Measurements from ENCODE around the gene BPIFB1. TPM values are rescaled to one million over a fixed set of nuclear protein-coding genes. Genes with fewer than 3 reads are reported as not detected.

BPIFB1 gene
- total RNA-seq, 4 donors from 2014 or later: not detected

DNA sequence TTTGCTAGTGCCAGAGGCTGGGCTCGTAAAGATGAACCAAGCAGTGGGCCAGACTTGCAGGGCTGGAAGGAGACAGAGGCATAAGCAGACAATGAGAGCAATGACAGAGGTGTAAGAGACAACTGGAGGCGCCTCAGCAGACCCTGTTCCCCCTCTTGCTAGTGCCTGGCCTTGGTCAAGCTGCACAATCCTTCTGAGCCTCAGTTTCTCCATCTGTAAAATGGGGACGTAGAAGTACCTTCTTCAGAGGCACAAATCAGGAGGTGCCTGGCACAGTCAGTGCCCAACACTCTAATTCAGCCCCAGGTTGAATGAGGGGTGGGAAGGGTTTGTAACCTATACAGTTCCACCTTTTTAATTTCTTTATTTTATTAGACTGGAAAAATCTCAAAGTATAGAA, 23.2 kb downstream of the BPIFB1 start:
- H3K27ac ChIP-seq (replicated peaks in 1 of 4): no peak overlapping the region
- TF ChIP-seq CTCF (IDR thresholded peaks at IDR 0.05) (no peak), POLR2AphosphoS5 (IDR thresholded peaks at IDR 0.05) (no peak)
- H3K27me3 ChIP-seq: peaks cover 0 to 16% (median 0%) of the 10 kb centered on the region in 4 donors
- H3K4me3 ChIP-seq: no peak overlapping the region
- intact Hi-C loops (cut with DNase I): no loop called here
- no peaks in the 10 kb centered on the region for H3K36me3 ChIP-seq
- no peak for DNase-seq (ENCODE audit: extremely low spot score)
- no peaks in the 10 kb centered on the region for H3K9me3 ChIP-seq
- no peaks in the 10 kb centered on the region for H3K4me1 ChIP-seq
- WGBS: 77% methylated on average over 3 of the region's 3 CpGs

DNA sequence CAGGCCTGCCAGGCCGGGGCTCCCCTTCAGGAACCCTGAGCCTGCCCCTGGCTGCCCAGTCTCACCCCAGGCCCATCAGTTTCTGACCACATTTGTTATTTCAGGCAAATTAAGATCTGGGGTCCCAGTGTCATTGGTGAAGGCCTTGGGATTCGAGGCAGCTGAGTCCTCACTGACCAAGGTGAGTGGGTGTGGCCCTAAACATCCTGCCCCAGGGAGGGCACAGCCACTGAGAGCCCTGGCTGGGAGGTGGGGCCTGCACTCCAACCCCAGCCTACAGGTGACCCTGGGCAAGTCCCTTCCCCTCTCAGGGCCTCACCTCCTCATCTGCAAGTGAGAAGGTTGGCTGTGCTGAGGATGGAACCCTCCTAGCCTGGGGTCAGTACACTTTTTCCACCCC, 23.8 kb downstream of the BPIFB1 start:
- Histone ChIP-seq H3K4me3 (no peak overlapping the region), H3K4me1 (no peaks in the 10 kb centered on the region), H3K9me3 (no peaks in the 10 kb centered on the region), H3K36me3 (no peaks in the 10 kb centered on the region), H3K27ac (replicated peaks in 1 of 4) (no peak overlapping the region), H3K27me3 (peaks cover 0 to 16% (median 0%) of the 10 kb centered on the region in 4 donors)
- no peak for DNase-seq (ENCODE audit: extremely low spot score)
- intact Hi-C loops (cut with DNase I): no loop called here
- WGBS: 48% methylated on average over 2 of the region's 2 CpGs
- TF ChIP-seq CTCF (IDR thresholded peaks at IDR 0.05) (no peak), POLR2AphosphoS5 (IDR thresholded peaks at IDR 0.05) (no peak), POLR2A (IDR thresholded peaks at IDR 0.05; ENCODE audit: low read depth) (no peak), EP300 (IDR thresholded peaks at IDR 0.05) (no peak)

GRCh38 chr20:33308668-33309067, 25.7 kb downstream of the BPIFB1 start:
- no peak for TF ChIP-seq POLR2AphosphoS5 (IDR thresholded peaks at IDR 0.05)
- TF ChIP-seq CTCF (IDR thresholded peaks at IDR 0.05): no peak
- no peaks in the 10 kb centered on the region for H3K9me3 ChIP-seq
- H3K27me3 ChIP-seq: peaks cover 0 to 7% (median 0%) of the 10 kb centered on the region in 4 donors
- no peak overlapping the region for H3K4me3 ChIP-seq
- H3K4me1 ChIP-seq: no peaks in the 10 kb centered on the region
- intact Hi-C loops (cut with DNase I): no loop called here
- no peak overlapping the region for H3K27ac ChIP-seq (replicated peaks in 1 of 4)
- no peaks in the 10 kb centered on the region for H3K36me3 ChIP-seq
- WGBS: 91% methylated on average over 2 of the region's 2 CpGs
- DNase-seq (ENCODE audit: extremely low spot score): no peak

- peaks cover 0 to 7% (median 0%) of the 10 kb centered on the region in 4 donors for H3K27me3 ChIP-seq
- intact Hi-C loops (cut with DNase I): no loop called here
- H3K4me1 ChIP-seq: no peaks in the 10 kb centered on the region
- H3K27ac ChIP-seq (replicated peaks in 1 of 4): no peak overlapping the region
- no peaks in the 10 kb centered on the region for H3K9me3 ChIP-seq
- no peak for DNase-seq (ENCODE audit: extremely low spot score)
- no peak overlapping the region for H3K4me3 ChIP-seq
- H3K36me3 ChIP-seq: no peaks in the 10 kb centered on the region
- WGBS: 36% methylated on average over 2 of the region's 2 CpGs
- TF ChIP-seq POLR2A (IDR thresholded peaks at IDR 0.05; ENCODE audit: low read depth) (no peak), EP300 (IDR thresholded peaks at IDR 0.05) (no peak), POLR2AphosphoS5 (IDR thresholded peaks at IDR 0.05) (no peak), CTCF (IDR thresholded peaks at IDR 0.05) (no peak)
Observed at GRCh38 chr20:33309631-33310030, 26.6 kb downstream of the BPIFB1 start.

DNA sequence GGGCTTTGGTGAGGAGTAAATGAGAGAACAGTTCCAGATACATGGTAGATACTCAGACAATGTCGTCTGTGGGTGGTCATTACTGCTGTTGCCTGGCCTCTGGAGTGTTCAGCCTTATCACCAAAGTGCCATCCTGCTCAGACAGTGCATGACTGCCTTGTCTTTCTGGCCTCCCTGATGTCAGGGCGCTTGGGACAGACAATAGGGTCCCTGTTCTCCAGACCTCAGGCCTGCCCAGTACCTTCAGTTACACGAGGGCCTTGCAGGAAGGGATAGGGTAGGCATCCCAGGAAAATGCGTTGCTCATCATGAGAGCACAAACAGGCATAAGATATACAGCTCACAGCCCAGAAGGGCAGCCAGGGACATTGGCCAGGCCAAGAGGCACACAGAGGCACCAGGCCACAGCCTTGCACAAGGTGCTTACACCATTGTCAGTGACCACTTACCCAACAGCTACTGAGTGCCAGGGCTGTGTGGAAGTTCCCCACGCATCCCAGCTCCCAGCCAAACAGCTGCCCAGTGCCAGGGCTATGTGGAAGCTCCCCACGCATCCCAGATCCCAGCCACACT, 27.4 kb downstream of the BPIFB1 start:
- Histone ChIP-seq H3K4me1 (no peaks in the 10 kb centered on the region), H3K4me3 (no peak overlapping the region), H3K27me3 (peaks cover 0 to 11% (median 0%) of the 10 kb centered on the region in 4 donors), H3K9me3 (no peaks in the 10 kb centered on the region), H3K36me3 (no peaks in the 10 kb centered on the region), H3K27ac (replicated peaks in 1 of 4) (no peak overlapping the region)
- 79% methylated on average over 5 of the region's 6 CpGs for WGBS
- TF ChIP-seq POLR2AphosphoS5 (IDR thresholded peaks at IDR 0.05) (no peak), EP300 (IDR thresholded peaks at IDR 0.05) (no peak), POLR2A (IDR thresholded peaks at IDR 0.05; ENCODE audit: low read depth) (no peak), CTCF (IDR thresholded peaks at IDR 0.05) (no peak)
- no peak for DNase-seq (ENCODE audit: extremely low spot score)
- intact Hi-C loops (cut with DNase I): no loop called here

All from esophagus muscularis mucosa (tissue), 4 donors.